SHP77 (cell line): ENCODE measurements around the gene AMACR.
A peak's percentile ranks its signal among the peaks of the same experiment; 100 is the strongest.
"Not testable (repeated sequence)": the region's sequence is repeated elsewhere in the genome, so short reads cannot be mapped to it uniquely, and the experiment has no call there.

ENCODE experiments used
- DNase-seq, 2 experiments: peaks; one replicate each; lab custom pipeline; 2025; lab: John Stamatoyannopoulos, UW

The AMACR gene

DNA sequence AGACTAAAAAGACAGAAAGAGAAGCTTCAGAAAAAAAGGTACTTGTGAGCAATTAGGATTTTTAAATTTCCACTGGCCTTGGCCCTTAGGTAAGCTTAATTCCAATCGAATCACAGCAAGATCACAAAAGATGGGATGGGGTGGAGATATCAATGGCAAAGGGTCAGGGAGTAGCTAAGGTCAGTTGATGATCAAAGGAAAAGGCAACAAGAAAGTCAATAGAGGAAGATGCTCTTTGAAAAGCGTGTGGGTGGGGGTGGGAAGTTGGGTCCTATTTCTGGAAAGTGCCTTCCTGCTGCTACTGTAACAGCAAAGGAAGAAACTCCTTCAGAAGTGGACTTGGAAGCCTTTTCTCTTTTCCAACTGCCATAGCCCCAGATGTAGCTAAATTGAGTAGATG is 27.9 kb upstream of the AMACR start:
- no peak for DNase-seq

DNA sequence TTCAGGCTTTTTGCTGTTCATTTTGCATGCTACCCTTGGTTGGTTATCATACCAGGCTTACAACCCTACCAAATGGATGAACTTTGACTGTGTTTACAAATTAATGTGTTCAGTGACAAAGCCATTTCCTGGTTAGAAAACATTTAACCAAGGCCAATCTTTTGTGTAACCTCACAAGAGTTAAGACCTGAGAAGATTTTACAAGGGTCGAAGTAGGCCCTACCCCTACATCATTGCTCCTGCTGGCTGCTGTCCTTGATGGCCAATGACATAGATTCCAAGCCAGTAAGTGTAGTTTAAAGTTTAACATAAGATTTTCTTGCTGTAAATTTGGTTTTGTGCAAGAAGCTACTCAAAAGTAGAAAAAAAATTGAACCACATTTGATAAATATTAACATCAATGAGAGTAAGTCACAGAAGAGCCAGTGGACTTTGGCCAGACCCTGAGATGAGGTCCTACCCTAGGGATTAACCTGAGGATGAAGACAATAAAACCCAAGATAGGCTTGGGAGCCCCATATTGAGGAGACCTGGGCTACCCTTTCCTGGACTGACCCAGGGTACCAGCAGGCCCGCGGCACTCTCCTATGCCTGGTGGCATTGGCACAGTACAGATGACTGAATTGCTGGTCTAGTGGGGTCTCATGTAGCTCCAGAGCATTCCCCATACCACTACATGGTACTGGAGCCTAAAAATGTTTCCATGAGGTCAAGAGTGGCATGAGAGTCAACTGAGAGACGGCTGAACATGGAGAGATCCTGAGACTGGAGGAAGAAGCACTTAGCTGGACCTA is 26.9 kb upstream of the AMACR start:
- no peak for DNase-seq

DNA sequence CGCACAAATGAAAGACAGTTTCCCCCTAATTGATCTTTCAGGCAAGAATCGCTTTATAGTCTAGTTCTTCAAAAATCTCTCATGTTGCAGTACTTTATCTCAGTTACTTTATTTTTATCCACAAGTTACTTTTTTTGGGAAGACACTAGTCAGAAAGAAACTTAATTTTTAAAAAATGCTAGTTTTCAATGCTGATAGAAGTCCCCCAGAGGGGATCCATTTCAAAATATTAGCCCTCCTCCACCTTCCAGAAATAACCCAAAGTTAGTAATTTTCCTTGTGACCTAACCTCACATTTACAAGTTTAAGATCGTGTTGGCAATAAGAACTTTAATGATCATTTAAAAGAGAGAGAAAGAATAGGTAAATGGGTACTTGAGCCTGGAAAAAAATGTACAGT is 24.1 kb upstream of the AMACR start:
- DNase-seq, result no peak

DNA sequence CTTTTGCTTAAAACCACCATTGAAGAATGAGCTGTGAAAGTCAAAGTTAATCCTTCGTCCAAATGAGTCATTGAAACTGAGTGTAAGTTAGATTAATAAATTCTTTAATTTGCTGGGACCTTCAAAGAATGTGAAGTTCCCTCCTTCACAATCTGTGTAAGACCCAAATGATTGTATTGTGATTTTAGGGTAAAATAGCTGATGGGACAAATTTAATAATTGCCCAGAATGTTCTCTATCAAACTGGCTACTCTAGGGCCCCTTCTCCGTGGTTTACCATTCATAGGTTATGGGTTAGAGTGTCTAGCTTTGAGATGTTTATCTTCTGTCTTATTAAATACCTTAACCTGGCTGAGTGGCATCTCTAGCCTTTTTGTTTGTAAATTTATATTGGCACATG is 23.3 kb upstream of the AMACR start:
- no peak for DNase-seq

DNA sequence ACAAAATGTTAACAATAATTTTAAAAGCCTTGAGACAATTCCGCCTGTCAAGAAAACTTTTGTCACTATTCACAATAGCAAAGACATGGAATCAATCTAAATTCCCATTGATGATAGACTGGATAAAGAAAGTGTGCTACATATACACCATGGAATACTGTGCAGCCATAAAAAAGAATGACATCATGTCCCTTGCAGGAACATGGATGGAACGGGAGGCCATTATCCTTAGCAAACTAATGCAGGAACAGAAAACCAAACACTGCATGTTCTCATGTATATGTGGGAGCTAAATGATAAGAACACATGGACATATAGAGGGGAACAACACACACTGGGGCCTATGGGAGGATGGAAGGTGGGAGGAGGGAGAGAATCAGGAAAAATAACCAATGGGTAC is 22.7 kb upstream of the AMACR start:
- not testable (repeated sequence) for DNase-seq

DNA sequence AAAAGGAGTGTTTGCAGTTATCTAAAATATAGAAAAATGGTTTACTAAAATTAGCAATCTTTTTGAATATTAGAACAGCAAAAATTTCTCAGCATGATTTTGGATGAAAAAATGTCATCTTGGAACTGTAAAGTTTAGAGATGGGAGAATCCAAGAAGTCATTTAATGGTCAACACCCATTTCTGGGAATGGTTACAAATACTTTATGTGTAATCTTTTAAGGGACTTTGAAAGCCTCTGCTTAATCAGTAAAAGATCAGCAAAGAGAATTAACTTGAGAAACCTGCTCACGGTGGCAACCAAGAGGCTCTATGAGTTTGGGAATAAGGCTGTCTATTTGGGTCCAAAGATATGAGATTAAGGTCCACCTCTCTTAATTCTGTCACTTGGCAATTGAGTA is 22.2 kb upstream of the AMACR start:
- no peak for DNase-seq

DNA sequence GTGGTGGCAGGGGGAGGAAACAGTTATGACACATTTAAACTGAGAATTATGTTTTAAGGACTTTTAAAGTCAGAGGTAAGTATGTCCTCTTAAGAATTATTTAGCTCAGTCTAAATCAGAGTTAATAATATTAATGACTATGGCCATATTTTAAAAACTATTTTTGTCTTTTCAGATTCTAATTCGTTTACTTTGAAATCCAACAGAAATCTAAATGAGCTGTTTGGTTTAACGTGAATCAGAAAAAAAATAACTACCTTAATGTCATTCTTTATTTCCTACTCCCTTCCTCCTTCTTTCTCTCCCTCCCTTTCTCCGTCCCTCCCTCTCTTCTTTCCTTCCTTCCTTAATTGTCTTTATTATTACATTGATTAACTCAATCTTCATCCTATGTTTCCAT is 20.5 kb upstream of the AMACR start:
- DNase-seq, result no peak

DNA sequence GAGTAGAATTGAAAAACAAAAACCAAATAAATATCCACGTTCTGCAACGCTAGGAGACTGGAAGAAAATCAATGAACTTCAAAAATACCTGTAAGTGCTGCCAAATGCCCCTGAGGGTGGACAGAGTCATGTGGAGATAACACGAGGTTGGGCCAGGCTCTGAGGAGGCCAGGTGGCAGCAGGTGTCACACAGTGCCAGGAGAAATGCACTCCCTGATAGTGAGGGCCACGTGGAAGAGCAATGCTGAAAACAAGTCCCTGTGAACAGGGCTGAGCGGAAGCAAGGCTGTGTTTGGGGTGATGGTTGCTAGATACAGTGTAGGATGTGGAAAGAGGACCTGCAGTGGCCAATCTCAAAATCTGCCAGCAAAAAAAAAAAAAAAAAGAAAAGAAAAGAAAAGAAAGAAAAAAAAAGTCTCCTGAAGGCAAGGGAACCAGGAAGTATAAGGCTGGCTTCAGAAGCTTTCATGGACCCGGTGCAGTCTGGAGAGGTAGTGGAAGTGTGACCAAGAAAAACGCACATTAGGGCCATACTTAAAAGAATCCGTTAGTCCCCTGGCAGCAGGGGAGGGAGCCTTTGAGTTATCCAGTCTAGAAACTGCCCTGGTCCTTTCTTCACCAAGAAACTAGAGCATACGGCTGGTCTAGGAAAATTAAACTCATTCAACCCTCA is 18.4 kb upstream of the AMACR start:
- DNase-seq, result no peak

DNA sequence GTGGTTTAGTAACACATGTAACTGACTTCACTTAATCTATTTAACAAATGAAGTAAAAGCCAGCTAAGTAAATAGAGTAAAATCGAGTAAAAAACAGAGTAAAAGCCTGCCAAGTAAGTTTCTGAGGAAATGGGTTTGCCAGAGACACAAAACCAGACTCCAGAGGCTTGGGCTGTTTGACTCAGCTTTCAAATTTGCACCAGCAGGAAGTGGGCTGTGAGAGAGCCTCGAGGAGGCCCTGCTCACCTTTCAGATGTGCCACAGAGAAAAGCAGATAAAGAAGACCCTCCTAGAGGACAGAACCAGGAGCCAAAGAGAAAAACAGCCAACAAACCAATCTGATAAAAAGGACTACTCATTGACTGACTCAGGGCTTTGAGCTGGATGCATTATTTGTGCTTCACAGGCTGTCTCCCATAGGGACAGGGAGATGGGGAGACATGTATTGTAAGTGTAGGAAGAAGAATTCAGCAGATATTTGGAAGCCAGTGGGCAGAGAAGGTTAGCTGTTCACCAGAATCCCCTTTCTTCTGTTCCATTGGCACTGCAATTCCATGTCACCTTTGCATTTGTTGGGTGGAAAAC is 14.4 kb upstream of the AMACR start:
- no peak for DNase-seq

DNA sequence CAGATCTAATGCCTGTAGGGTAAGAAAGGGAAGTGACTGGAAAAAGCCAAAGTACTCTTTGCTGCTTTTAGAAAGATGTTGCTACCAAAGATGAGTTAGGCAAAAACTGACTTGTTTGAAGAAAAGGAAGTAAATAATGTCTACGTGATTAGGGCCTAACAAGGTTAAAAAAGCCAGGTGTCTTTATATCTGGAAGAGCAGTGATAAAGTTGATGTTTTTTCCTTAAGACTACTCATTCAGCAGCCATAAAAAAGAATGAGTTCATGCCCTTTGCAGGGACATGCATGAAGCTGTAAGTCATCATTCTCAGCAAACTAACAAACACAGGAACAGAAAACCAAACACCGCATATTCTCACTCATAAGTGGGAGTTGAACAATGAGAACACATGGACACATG is 13.5 kb upstream of the AMACR start:
- DNase-seq, result no peak

DNA sequence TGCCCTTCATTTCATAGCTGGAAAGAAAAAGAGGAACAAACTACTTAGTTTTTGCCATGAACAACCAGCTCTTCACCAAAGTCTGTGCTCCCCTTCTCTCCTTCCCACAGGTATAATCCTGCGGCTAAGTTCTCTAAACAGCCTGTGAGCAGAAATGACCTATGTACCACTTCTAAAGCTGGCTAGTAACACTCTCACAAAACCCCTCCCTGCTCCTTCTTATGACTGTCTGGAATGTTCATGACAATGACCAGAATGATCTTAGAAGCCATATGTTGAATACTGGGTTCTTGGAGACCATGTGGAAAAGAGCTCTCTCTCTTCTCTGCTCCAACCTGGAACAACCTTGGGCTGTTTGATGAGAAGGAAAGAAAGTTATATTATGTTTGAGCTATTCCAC is 12.9 kb upstream of the AMACR start:
- no peak for DNase-seq

DNA sequence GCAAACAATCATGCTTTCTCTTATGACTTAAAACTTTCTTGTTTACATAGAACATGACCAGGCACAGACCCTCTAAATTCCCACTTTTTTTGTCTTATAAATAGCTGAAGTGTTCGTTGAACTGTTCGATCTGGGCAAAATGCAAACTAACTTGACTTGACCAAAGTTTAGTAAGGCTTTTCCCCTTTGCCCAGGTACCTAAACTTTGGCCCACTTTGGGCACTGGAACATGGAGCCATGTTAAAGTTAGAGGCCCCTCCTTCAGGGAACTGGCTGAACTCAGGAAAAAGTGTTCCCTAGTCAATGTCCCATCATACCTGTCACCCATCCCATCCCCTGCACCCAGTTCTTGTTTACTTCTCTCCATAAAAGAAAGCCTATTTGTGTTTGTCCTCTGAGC is 9.4 kb upstream of the AMACR start:
- DNase-seq, result no peak

DNA sequence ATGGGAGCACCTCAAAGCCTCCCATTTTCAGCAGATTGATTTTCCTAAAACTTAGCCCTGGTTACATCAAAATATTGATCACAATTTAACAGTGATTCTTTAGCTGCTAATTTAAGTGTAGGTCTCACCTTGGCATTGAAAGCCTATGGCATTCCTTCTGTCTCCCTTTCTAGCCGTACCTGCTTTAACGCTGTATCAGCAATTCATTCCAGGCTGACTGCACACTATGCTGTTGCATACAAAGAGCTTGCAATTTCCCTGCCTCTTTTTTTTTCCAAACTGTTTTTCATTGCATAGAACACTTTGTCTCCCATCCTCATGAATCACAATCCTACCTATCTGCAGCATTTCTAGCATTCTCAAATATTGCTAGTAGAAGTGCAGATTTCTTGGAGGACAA is 8.9 kb upstream of the AMACR start:
- DNase-seq, result no peak

DNA sequence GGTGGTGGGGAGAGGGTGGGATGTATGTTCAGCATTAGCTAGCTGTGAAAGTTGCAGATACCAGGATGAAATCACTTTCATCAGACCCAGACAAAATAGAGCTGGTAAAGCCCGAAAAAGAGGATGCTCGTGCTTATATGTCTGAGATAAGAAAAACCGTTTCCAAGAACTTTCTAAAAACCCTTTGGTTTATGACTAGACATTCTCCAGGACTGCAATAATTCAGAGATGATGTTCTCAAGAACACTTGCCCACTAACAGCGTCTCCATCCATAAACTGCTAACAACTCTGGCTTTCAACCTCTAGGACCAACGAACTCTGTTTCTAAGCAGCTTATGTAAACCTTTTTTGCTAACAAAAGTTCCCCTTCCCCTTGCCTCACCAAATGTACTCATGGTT is 8.4 kb upstream of the AMACR start:
- DNase-seq, result no peak

DNA sequence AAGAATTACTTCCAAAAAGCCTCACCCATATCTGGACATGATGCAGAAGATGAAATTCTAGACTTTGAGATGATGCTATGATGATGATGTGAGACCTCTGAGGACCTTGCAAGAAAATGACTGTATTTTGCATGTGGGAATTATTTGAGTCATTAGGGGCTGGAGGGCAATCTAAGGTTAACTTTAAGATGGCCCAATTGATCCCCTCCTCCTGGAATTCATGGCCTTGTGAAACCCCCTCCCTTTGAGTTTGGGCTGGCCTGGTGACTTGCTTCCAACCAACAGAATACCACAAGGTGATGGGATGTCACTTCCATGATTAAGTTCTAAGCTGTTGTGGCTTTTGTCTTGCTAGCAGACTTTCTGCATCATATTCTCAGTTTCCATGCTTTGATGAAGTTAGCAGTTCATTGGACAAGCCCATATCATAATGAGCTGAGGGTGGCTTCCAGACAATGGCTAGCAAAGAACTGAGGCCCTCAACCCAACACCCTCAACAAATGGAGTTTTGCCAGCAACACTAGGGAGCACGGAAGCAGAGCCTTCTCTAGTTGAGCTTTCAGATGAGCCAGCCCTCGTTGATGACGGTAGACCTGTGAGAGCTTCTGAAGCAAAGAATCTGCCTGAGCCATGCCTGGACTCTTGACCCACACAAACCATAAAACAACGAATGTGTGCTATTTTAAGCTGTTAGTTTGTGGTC is 7.4 kb upstream of the AMACR start:
- no peak for DNase-seq

DNA sequence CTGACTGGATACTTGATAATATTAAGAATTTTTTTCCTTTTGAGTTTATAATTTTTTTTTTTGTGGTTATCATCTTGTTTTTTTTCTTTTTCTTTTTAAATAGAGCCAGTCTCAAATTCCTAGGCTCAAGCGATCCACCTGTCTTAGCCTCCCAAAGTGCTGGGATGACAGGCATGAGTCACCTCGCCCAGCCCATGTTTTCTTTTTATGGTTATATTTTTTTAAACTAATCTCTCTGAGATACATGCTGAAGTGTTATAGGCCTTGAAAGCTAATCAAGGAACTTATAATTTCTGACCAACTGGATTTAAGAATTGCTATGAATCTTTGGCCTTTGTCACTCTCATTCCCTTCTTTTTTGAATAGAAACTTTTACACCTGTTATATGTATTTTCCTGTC is 6.8 kb upstream of the AMACR start:
- no peak for DNase-seq

DNA sequence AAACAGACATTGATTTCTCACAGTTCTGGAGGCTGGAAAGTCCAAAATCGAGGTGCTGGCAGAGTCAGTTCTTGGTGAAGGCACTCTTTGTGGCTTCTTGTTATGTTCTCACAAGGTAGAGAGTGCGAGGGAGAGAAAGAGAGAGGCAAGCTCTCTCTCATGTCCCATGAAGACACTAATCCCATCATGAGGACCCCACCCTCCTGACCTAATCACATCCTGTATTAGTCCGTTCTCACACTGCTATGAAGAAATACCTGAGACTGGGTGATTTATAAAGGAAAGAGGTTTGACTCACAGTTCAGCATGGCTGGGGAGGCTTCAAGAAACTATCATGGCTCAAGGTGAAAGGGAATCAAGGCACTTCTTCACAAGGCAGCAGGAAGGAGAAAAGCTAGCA is 5.7 kb upstream of the AMACR start:
- no peak for DNase-seq

DNA sequence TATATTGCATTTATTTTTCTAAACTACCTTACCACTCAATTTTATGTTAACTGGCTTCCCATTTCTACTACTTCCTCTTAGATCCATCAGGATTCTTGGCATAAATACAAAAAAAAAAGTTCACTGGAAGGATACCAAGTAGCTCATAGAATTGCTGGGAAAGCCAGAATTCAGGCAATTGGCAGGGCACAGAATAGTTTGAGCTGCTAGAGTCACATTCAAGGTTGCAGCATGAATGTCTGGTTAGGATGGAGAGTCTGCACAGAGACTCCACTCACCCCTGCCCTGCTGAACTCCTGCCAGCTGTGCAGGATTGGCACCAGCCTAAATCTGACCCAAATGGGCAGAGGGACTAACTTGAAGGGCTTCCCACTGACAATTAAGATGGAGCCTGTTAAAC is 4.9 kb upstream of the AMACR start:
- DNase-seq, result no peak

DNA sequence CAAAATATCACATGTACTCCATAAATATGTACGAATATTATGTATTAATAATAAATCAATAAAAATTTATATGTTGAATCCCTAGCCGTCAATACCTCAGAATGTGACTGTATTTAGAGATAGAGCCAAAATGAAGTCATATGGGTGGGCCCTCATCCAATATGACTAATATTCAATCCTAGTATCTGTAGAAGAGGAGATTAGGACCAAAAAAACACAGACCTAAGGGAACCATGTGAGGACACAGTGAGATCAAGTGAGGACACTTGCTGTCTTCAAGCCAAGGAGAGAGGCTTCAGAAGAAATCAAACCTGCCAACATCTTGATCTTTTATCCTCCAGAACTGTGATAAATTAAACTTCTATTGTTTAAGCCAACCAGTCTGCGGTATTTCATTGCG is 3.7 kb upstream of the AMACR start:
- no peak for DNase-seq

DNA sequence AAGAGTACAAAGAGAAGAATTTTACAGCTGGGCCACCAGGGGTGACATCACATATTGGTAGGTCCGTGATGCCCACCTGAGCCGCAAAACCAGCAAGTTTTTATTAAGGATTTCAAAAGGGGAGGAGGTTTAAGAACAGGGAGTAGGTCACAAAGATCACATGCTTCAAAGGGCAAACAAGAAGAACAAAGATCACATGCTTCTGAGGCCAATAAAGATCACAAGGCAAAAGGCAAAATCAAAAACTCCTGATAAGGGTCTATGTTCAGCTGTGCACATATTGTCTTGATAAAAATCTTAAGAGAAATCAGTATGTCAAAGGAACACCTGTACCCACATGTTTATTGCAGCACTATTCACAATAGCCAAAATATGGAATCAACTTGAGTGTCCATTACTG is 2.3 kb upstream of the AMACR start:
- peak in 1 of 2 experiments; percentile 68 for DNase-seq

DNA sequence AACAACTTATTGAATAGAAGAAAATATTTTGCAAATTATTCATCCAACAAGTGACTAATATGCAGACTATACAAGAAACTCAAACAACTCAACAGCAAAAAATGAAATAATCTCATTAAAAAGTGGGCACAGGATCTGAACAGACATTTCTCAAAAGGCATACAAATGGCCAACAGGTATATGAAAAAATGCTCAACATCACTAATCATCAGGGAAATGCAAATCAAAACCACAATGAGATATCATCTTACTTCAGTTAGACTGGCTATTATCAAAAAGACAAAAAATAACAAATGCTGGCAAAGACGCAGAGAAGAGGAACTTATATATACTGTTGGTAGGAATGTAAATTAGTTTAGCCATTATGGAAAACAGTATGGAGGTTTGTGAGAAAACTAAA is 1.8 kb upstream of the AMACR start:
- no peak for DNase-seq

DNA sequence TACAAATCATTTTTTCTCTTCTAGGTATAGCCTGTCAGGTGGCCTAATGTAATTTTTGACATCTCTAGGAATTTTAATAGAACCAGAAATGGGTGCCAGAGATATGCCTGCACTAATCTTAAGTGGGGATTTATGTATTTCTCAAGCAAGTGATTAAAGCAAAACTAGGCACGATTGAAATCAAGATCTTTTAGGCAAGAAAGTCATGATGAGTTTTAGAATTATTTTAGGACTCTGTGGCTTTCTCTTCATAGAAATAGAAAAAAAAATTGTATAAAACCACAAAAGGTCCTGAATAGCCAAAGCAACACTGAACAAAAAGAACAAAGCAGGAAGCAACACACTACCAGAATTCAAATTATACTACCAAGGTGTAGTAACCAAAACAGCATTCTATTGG is 952 bp upstream of the AMACR start:
- peak in 1 of 2 experiments; percentile 37 for DNase-seq

DNA sequence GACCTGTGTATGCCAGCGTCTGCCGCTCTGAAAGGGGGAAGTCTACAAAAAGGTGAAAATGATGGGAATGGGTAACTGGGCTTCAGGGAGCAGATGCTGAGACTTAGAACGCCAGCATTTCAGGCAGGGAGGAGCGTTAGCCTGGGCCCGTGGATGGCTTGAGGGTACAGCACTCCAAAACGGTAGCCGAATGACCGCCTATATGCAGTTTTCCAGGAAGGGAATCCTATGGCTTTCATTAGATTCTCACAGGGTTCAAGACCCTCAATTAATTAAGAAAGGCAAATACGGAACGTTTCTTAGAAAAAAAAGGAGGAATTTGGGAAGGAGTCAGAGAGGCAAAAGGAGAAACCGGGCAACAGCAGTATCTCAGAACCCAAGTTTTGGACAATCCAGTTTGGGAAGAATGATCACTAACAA is 639 bp downstream of the AMACR start:
- DNase-seq, result no peak
